Left renal pelvis (tissue), 4 donors: Measurements from ENCODE around the gene FAM237A. TPM values are rescaled to one million over a fixed set of nuclear protein-coding genes. Genes with fewer than 3 reads are reported as not detected.

Source experiments
- DNase-seq, 4 donors: peaks; one replicate each; pipeline ENCODE4 v3.0.0-alpha.2; 2013; ENCODE audit warnings: low read depth in 4 of 4, low spot score in 3 of 4
- polyA plus RNA-seq, 4 donors: library from polyadenylated mRNA; unstranded; fragments of 120-200 nt; gene quantifications; one replicate each; pipeline ENCODE4 v1.2.1, GENCODE V29; 2013; ENCODE audit not compliant: insufficient read length in 4 of 4

FAM237A gene
- polyA plus RNA-seq, 4 donors = not detected

- DNase-seq = no peak
Observed at GRCh38 chr2:206688453-206688852, 46.2 kb downstream of the FAM237A start.

GRCh38 chr2:206688990-206689389, 46.7 kb downstream of the FAM237A start:
- no peak for DNase-seq

DNA sequence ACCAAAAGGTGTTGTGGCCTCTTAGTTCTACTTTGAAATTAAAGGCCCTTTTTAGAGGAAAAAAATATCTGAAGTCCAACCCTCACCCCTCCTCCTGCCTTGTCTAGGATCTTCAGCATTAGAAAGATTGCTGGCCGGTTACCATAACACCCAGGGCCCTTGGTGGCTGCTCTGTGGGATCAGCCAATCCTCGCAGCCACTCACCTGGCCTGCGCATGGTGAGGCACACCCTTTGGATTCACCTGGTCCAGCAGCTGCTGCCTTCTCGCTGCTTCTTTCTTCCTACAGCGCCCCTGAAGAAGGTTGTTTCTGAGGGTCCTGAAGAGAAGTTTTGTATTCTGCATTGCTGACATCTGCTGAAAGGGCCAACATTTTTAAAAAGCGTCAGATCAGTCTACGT, 50.7 kb downstream of the FAM237A start:
- DNase-seq = no peak

DNA sequence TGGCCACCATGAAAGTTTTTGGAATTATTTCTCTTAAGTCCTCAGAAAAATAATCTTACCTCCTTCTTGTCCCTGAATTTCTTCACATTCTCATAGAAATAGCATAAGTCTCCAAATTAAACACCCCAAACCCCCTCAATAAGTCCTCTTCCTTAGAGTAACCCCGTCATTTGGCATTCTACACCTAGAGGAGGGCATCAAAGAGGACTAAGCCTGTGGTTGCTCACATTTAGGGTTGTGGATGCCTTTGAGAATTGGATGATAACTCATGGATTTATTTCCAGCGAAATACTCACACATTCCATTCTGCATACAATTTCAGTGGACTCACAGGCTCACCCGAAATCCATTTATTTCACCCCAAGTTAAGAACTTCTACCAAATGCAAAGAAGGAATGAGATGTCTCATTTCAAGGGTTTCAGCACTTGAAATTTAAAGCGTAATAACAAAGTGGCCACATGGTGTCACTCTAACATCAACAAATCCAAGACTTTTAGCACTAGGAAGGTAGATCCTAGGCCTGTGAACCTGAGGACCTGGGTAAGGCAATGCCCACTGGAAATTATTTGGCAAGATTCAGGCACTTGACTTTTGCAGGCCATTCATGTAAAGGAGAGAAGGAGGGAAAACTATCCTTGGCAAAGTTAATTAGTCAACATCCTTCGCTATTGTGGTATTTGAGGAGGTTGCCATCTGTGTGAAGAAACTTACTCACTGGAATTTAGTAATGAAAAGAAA, 51.3 kb downstream of the FAM237A start:
- DNase-seq = peak; percentile 20 to 42 (median 31)

- DNase-seq = no peak
Observed at GRCh38 chr2:206696910-206697309, 54.6 kb downstream of the FAM237A start.

- no peak for DNase-seq
Observed at GRCh38 chr2:206698811-206699210, 56.5 kb downstream of the FAM237A start.

Other genes starting within 250 kb of the FAM237A start
- gene ADAM23, start 199.0 kb upstream of the FAM237A start, polyA plus RNA-seq = 1 to 10 TPM; 3.3 to 8.5 (median 6.1) TPM
- gene DYTN, start 75.9 kb downstream of the FAM237A start, polyA plus RNA-seq = not detected
- gene MDH1B, start 122.8 kb downstream of the FAM237A start, polyA plus RNA-seq = 10 to 100 TPM in 3 of 4 donors, 1 to 10 TPM in 1; 1.4 to 16.6 (median 13.6) TPM
- 10 to 100 TPM; 28.4 to 43.4 (median 40.0) TPM for gene FASTKD2, start 123.1 kb downstream of the FAM237A start, polyA plus RNA-seq